Peyer's patch (tissue), 4 donors: ENCODE data around the gene SMYD3.

ENCODE experiments used
- CTCF ChIP-seq, 6 experiments: fragments of 450-650 bp in 4 of 6; fragments of 200-600 bp in 2 of 6; sonication (generic) in 1 of 6; IDR thresholded peaks; one replicate each; pipeline ENCODE4 v1.5.1; 2017 to 2019; ENCODE audit warnings: antibody characterized with exemption in 6 of 6, mild to moderate bottlenecking in 3 of 6, moderate library complexity in 1 of 6
- POLR2A ChIP-seq, 2 donors: fragments of 450-650 bp; IDR thresholded peaks; one replicate each; pipeline ENCODE4 v1.5.1; 2017; ENCODE audit warnings: antibody characterized with exemption in 2 of 2, mild to moderate bottlenecking in 2 of 2, moderate library complexity in 2 of 2

GRCh38 chr1:246040200-246040890 is 466.7 kb downstream of the SMYD3 start:
- TF ChIP-seq CTCF (IDR thresholded peaks at IDR 0.05), result no peak
- no peak for TF ChIP-seq POLR2A (IDR thresholded peaks at IDR 0.05)
